ENCODE data around the gene HS3ST5.

The HS3ST5 gene

DNA sequence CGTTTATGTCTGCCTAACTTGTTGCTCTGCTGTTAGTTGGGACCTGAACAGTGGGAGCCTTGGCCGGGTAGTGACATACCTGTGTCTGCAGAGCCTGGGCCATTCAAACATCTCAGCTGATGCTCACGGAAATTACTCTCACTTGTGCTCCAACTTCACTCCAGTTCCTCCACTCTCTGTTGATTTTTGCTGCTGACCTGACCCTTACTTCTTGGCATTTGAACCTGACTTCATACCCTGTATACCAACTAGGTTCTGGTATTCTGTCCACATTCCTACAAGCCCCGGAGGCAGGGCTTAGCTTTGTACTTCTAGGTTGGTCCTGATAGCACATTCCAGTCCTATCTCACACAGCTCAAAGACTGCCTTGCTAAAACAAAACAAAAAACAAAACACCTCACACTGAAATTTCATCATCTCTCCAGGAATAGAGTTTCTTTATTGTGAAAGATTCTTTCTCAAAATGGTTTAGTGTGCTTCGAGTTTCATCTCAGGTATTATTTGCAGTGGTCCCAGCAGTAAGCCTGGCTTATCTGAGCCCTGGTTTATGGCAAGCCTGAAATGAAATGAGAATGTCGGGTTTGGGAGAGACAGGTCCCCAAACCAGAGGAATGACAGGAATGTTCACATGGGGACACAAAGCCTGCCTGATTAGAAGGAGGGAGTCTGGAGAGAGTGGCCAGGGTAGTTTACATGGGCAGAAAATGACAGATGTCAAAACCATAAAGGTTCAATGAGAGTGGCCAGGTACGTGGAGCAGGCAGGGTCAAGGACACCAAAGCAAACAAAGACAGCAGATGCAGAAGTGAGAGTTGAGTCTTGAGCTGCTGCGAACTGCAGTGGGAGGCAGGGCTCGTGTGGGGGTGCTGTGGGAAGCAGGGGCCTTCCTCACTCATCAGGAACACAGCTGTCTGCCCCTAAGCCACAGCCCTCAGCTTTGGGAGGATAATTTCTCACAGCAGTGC lies 197.7 kb downstream of the HS3ST5 start:
- Histone ChIP-seq H3K4me3 (no peak overlapping the region), H3K27ac (no peak overlapping the region), H3K9ac (ENCODE audit: insufficient read length) (no peak overlapping the region), H3K36me3 (ENCODE audit: insufficient read depth, low read length) (no peaks in the 10 kb centered on the region), H3K9me3 (ENCODE audit: low read depth, low read length) (no peaks in the 10 kb centered on the region)
- TF ChIP-seq EZH2 (IDR thresholded peaks at IDR 0.05) (no peak), FOXP2 (optimal IDR thresholded peaks at IDR 0.05; ENCODE audit: control extremely low read depth, extremely low read length, insufficient read depth) (no peak), POLR2AphosphoS5 (IDR thresholded peaks at IDR 0.05; ENCODE audit: borderline replicate concordance, low read depth, low read length) (no peak)
- DNase-seq (ENCODE audit: low read depth, low spot score), result no peak

DNA sequence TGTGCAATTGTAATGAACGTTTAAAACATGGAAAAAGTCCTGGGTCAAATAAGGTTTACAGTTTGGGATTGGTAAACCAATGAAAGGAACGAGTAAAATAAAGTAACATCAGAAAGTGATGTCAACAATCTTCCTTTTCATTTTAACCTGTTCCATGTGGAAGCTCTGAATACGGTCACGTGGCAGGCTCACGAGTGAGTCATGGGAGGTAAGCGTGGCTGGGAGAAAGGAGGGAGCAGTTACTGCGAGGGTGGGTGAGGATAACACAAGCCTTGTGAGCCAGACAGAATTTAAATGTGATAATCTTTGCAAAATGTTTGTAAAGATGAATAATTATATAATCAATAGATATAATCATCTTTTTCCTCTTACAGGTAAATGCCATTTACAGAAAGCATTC lies 200.6 kb downstream of the HS3ST5 start:
- H3K4me3 ChIP-seq, result no peak overlapping the region
- TF ChIP-seq EZH2 (IDR thresholded peaks at IDR 0.05), result no peak
- no peak for TF ChIP-seq POLR2AphosphoS5 (IDR thresholded peaks at IDR 0.05; ENCODE audit: borderline replicate concordance, low read depth, low read length)
- no peak for TF ChIP-seq FOXP2 (optimal IDR thresholded peaks at IDR 0.05; ENCODE audit: control extremely low read depth, extremely low read length, insufficient read depth)

DNA sequence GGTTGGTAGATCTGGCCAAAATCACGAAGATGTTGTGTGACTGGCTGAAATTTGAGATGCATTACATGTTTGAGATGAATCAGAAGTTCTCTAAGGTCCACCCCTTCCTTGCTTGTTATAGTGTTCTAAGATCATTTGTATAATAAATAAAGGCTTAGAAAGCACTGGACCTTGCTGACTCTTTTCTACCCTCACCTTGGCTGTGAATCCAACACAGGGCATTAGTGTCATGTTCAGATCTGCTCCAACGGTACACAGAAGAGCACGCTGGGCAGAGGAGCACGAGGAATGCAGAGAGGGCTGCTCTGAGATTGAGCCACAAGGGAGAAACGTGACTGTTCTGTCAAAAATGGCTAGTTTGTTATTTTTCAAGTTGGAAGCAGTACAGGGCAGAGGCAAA lies 202.4 kb downstream of the HS3ST5 start:
- TF ChIP-seq EZH2 (IDR thresholded peaks at IDR 0.05) (no peak), FOXP2 (optimal IDR thresholded peaks at IDR 0.05; ENCODE audit: control extremely low read depth, extremely low read length, insufficient read depth) (no peak), POLR2AphosphoS5 (IDR thresholded peaks at IDR 0.05; ENCODE audit: borderline replicate concordance, low read depth, low read length) (no peak)
- no peak overlapping the region for H3K27ac ChIP-seq
- no peak overlapping the region for H3K9ac ChIP-seq (ENCODE audit: insufficient read length)
- H3K36me3 ChIP-seq (ENCODE audit: insufficient read depth, low read length), result no peaks in the 10 kb centered on the region
- no peaks in the 10 kb centered on the region for H3K9me3 ChIP-seq (ENCODE audit: low read depth, low read length)
- no peak overlapping the region for H3K4me3 ChIP-seq
- no peak for DNase-seq (ENCODE audit: low read depth, low spot score)

More for the DNA sequence above, 200.6 kb downstream of the HS3ST5 start:
- Histone ChIP-seq H3K27ac (no peak overlapping the region), H3K36me3 (ENCODE audit: insufficient read depth, low read length) (no peaks in the 10 kb centered on the region), H3K9me3 (ENCODE audit: low read depth, low read length) (no peaks in the 10 kb centered on the region), H3K9ac (ENCODE audit: insufficient read length) (no peak overlapping the region)
- no peak for DNase-seq (ENCODE audit: low read depth, low spot score)

DNA sequence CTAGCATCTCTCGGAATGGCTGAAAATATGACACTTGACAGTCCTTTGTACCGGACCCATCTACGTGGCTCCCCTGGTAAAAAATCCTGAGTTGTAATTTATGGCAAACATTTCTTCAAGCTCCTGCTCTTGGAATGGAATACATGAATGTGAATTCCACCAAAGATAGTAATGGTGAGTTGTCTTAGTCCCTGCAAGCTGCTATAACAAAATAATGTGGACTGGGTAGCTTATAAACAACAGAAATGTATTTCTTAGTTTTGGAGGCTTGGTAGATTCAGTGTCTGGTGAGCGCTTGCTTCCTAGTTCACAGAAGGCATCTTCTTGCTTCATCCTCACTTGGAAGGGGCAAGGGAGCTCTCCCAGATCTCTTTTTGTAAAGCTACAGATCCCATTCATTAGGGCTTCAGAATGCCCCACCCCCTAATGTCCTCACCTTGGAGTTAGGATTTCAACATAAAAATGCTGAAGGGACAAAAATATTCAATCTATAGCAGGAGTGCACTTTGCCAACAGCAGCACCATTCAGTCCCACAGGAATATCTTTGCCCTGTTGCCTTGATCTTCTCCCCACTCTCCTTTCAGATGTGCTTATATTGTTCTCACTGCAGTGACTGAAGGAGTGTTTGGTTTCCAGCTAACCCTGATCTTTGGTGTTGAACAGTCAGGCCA lies 204.1 kb downstream of the HS3ST5 start:
- TF ChIP-seq FOXP2 (optimal IDR thresholded peaks at IDR 0.05; ENCODE audit: control extremely low read depth, extremely low read length, insufficient read depth) (no peak), POLR2AphosphoS5 (IDR thresholded peaks at IDR 0.05; ENCODE audit: borderline replicate concordance, low read depth, low read length) (no peak)
- H3K4me3 ChIP-seq, result no peak overlapping the region
- no peaks in the 10 kb centered on the region for H3K36me3 ChIP-seq (ENCODE audit: insufficient read depth, low read length)
- no peak overlapping the region for H3K9ac ChIP-seq (ENCODE audit: insufficient read length)
- no peaks in the 10 kb centered on the region for H3K9me3 ChIP-seq (ENCODE audit: low read depth, low read length)
- no peak overlapping the region for H3K27ac ChIP-seq
- no peak for DNase-seq (ENCODE audit: low read depth, low spot score)

DNA sequence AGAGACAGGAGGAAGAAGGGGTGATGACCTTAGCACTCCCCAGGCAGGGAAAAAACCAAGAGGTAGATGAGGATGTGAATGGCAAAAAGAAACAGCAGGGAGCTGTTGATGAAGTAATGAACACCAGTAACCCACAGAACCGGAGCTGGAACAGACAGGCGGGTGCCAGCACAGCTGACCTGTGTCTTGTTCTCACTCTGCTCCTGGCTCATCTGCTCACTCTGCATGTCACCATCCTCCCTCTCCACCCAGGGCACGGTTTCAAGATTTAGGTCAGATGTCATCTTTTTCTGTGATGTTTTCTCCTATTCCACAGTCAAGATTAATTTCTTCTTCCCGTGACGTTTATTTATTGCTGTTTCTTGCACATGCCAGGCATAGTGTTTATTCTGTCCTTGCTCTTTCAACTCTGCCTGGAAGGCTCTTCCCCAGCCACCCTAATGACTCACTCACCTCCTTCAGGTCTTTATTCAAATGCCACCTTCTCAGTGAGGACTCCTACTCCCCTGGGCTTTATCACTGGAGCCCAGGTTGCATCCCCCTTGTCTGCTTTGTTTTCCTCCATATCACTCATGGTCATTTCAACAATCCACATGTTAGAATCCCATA lies 207.4 kb downstream of the HS3ST5 start:
- TF ChIP-seq POLR2AphosphoS5 (IDR thresholded peaks at IDR 0.05; ENCODE audit: borderline replicate concordance, low read depth, low read length) (no peak), FOXP2 (optimal IDR thresholded peaks at IDR 0.05; ENCODE audit: control extremely low read depth, extremely low read length, insufficient read depth) (no peak), EZH2 (IDR thresholded peaks at IDR 0.05) (no peak)
- Histone ChIP-seq H3K9me3 (ENCODE audit: low read depth, low read length) (no peaks in the 10 kb centered on the region), H3K36me3 (ENCODE audit: insufficient read depth, low read length) (no peaks in the 10 kb centered on the region), H3K9ac (ENCODE audit: insufficient read length) (no peak overlapping the region), H3K4me3 (no peak overlapping the region), H3K27ac (no peak overlapping the region)
- no peak for DNase-seq (ENCODE audit: low read depth, low spot score)

DNA sequence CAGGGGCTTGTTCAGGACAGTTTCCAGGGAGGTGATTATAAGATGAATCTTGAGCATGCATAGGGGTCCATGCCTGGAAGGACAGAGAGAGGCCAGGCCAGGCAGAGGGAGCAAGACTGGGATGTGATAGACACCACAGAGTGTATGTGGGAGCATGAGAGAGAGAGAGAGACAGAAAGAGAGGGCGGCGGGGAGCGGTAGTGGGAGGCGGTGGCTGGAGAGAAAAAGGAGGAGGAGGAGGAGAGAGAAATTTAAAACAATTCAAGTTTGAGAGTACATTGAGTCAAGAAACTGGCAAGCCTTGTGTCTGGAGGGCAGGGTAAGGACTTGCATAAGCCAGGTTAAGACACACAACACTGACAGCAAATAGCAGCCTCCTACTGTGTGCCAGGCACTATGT lies 209.0 kb downstream of the HS3ST5 start:
- H3K9ac ChIP-seq (ENCODE audit: insufficient read length), result no peak overlapping the region
- no peaks in the 10 kb centered on the region for H3K9me3 ChIP-seq (ENCODE audit: low read depth, low read length)
- no peak for DNase-seq (ENCODE audit: low read depth, low spot score)
- no peak overlapping the region for H3K27ac ChIP-seq
- no peak for TF ChIP-seq POLR2AphosphoS5 (IDR thresholded peaks at IDR 0.05; ENCODE audit: borderline replicate concordance, low read depth, low read length)
- no peak for TF ChIP-seq EZH2 (IDR thresholded peaks at IDR 0.05)
- TF ChIP-seq FOXP2 (optimal IDR thresholded peaks at IDR 0.05; ENCODE audit: control extremely low read depth, extremely low read length, insufficient read depth), result no peak
- H3K4me3 ChIP-seq, result no peak overlapping the region
- H3K36me3 ChIP-seq (ENCODE audit: insufficient read depth, low read length), result no peaks in the 10 kb centered on the region

DNA sequence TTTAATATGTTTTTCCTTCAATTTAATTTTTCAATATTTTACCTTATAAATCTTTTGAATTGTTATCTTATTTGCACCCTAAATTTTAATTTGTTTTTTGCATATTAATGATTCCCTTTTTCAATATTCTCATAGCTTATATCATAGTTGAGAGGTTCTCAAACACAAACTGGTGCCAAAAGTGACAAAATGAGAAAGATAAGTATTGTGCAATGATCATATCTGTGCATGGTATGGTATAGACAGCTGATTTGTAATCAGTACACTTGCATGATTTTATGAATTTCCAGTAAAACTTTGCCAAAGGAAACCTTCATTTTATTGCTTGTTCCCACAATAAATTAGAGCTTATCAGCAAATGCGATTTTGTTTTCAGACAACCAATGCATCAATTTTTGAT lies 210.9 kb downstream of the HS3ST5 start:
- Histone ChIP-seq H3K4me3 (no peak overlapping the region), H3K27ac (no peak overlapping the region), H3K9me3 (ENCODE audit: low read depth, low read length) (no peaks in the 10 kb centered on the region), H3K9ac (ENCODE audit: insufficient read length) (no peak overlapping the region), H3K36me3 (ENCODE audit: insufficient read depth, low read length) (no peaks in the 10 kb centered on the region)
- TF ChIP-seq EZH2 (IDR thresholded peaks at IDR 0.05), result no peak
- TF ChIP-seq POLR2AphosphoS5 (IDR thresholded peaks at IDR 0.05; ENCODE audit: borderline replicate concordance, low read depth, low read length), result no peak
- TF ChIP-seq FOXP2 (optimal IDR thresholded peaks at IDR 0.05; ENCODE audit: control extremely low read depth, extremely low read length, insufficient read depth), result no peak
- DNase-seq (ENCODE audit: low read depth, low spot score), result no peak

DNA sequence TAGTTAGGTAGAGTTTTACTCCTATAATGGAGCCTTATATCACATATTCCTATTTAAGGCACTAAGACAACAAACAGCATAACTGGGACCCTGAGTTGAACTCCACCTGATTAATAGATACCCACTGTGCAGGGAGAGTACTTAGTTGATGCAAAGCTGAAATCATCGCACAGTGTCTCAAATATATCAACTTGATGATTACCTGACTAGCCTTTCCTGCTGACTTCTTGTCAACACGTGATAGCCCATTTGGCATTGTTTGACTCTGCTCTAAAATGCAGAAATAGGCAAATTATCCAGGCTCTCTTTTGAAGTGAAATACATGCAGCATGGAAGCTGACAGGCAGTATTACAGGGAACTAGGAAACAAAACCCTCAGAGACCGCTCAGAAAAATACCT lies 217.2 kb downstream of the HS3ST5 start:
- Histone ChIP-seq H3K9me3 (ENCODE audit: low read depth, low read length) (no peaks in the 10 kb centered on the region), H3K27ac (no peak overlapping the region), H3K4me3 (no peak overlapping the region), H3K36me3 (ENCODE audit: insufficient read depth, low read length) (no peaks in the 10 kb centered on the region), H3K9ac (ENCODE audit: insufficient read length) (no peak overlapping the region)
- no peak for DNase-seq (ENCODE audit: low read depth, low spot score)
- TF ChIP-seq FOXP2 (optimal IDR thresholded peaks at IDR 0.05; ENCODE audit: control extremely low read depth, extremely low read length, insufficient read depth), result no peak
- no peak for TF ChIP-seq EZH2 (IDR thresholded peaks at IDR 0.05)
- no peak for TF ChIP-seq POLR2AphosphoS5 (IDR thresholded peaks at IDR 0.05; ENCODE audit: borderline replicate concordance, low read depth, low read length)
